Hematopoietic multipotent progenitor cell treated with erythropoietin and hydrocortisone succinate and interleukin-3 and kit ligand, for 17 days (in vitro differentiated cells): ENCODE measurements around the gene GUCA1C.

ENCODE experiments used
- DNase-seq: peaks from one replicate; pipeline ENCODE4 v3.0.0-alpha.2; 2015; ENCODE audit warnings: low spot score

Gene GUCA1C

GRCh38 chr3:108907194-108907593, 46.5 kb downstream of the GUCA1C start:
- no peak for DNase-seq

- no peak for DNase-seq
These were observed 54.1 kb downstream of the GUCA1C start for GRCh38 chr3:108899530-108899929.

GRCh38 chr3:108897883-108898282, 55.8 kb downstream of the GUCA1C start:
- DNase-seq = no peak

DNA sequence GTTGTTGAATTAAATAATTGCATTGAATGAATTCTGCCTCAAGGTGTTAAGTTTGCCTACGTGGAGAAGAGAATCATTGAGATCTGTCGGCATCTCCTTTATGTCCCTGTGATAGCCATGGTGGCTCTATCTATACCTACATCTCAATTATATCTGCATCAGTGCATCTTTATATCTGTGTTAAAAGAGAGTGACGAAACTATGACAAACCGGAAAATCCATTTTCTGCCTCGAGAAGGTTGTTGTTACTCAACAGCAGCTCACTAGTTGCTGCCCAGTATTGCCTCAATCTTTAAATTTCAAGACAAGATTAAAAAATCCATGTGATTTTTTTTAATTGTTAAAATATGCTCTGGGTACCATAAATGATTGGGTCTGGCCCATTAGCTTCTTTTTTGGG, 58.7 kb downstream of the GUCA1C start:
- DNase-seq = no peak

- DNase-seq = no peak
These were observed 61.8 kb downstream of the GUCA1C start for GRCh38 chr3:108891833-108892232.

GRCh38 chr3:108887777-108888176, 65.9 kb downstream of the GUCA1C start:
- DNase-seq = no peak

GRCh38 chr3:108887121-108887520, 66.6 kb downstream of the GUCA1C start:
- DNase-seq = no peak

DNA sequence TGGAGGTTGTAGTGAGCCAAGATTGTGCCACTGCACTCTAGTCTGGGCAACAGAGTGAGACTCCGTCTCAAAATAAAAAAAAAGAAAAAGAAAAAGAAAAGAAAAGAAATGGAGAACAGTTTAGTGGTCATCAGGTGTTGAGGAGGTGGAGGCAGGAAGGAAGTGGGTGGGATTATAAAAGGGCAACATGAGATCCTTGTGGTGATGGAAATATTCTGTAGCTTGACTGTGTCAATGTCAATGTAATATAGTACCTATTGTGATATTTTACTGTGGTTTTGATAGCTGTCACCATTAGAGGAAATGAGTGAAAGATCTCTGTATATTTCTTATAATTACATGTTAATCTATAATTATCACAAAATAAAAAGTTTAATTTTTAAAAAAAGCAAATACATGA, 70.3 kb downstream of the GUCA1C start:
- no peak for DNase-seq

DNA sequence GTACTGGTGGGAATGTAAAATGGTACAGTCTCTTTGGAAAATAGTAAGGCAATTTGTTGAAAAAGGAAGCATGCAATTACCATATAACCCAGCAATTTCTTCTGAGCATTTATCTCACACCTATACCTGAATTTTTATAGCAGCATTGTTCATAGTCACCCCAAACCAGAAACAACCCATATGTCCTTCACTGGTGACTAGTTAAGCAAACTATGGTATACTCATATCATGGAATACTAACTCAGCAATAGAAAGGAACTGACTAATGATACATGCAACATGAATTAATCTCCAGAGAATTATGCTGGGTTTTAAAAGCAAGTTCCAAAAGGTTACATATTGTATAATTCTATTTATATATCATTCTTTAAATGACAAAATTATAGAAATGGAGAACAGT, 70.9 kb downstream of the GUCA1C start:
- no peak for DNase-seq

GRCh38 chr3:108879915-108880314, 73.8 kb downstream of the GUCA1C start:
- no peak for DNase-seq

- no peak for DNase-seq
These were observed 75.8 kb downstream of the GUCA1C start for GRCh38 chr3:108877901-108878300.

DNA sequence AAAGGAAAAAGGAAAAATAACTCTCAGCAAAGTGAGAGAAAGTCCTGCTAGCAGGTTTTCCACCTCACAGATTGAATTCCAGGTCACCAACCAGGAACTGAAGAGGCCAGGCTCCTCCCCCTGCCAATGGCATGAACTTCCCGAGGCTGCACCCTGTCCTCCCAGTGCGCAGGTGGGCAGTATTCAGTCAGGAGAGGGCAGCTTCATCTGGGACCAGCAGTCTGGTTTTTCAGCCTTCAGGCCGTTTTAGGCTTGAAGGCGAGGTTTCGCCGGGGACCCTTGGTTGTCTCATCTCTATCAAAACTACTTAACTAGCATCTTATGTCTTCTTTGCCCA, 89.9 kb downstream of the GUCA1C start:
- no peak for DNase-seq

DNA sequence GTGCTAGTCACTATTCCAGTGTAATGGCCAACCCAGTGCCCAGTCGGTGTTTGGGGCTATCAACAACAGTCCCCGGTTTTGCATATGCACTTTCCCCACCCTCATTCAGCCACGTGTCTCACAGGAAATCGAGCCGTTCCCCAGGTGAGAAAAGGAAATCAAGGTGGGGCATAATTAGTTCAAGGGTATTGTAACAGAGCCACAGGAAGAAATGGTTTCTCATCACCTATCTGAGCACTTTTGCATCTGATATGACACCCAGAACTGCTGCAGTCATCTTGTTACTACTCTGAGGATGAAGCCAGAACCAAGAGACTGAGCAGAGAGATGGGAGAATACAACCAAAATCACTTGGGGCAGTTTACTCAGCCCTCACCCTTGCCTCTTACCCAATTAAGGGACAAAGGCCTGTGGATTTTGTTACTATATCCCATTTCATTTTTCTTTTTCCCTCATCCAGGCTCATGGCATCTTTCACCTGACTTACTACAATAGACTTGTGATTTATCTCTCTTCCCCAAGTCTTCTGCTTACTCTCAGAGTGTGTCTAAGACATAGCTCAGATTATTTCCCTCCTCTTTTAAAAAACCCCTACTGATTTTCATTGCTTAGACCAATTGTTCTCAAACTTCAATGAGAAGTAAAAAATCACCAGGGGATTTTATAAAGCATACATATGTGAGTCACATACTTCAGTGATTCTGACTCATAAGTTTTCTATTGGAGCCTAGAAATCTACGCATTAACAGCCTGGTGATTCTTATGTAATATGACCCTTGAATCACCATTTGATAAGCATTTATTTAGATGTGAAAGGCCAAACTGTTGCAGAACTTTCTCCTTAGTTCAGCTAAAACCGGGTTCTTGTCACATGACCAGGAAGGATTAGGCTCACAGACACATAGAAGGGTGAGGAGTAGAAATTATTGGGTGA, 90.5 kb downstream of the GUCA1C start:
- DNase-seq = no peak

DNA sequence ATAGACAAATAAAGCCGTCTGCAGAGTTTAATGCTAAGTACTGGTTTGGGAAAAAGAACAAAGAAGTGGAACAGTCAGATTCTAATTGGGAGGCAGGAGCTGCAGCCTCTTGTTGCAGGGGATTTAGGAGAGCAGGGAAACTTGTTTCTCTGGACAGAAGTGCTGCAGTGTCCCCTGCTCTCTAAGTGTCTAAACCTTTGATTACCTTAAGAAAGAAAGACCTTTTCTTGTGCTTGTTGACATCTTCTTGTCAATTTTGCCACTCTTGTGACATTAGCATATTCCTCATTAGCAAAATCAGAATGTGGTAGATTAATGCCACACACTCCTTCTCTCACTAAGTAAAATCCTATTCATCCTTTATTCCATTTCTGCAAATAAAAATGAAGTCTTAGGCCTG, 92.3 kb downstream of the GUCA1C start:
- no peak for DNase-seq
